HG03442 (cell line): ENCODE data around the gene TMEM190.

Experiments used
- ATAC-seq: cut with Tn5 transposase; IDR thresholded peaks from one replicate; pipeline ENCODE4 v1.9.1; 2021; ENCODE audit warnings: mild to moderate bottlenecking, moderate library complexity; ENCODE audit not compliant: unreplicated experiment

TMEM190 gene

DNA sequence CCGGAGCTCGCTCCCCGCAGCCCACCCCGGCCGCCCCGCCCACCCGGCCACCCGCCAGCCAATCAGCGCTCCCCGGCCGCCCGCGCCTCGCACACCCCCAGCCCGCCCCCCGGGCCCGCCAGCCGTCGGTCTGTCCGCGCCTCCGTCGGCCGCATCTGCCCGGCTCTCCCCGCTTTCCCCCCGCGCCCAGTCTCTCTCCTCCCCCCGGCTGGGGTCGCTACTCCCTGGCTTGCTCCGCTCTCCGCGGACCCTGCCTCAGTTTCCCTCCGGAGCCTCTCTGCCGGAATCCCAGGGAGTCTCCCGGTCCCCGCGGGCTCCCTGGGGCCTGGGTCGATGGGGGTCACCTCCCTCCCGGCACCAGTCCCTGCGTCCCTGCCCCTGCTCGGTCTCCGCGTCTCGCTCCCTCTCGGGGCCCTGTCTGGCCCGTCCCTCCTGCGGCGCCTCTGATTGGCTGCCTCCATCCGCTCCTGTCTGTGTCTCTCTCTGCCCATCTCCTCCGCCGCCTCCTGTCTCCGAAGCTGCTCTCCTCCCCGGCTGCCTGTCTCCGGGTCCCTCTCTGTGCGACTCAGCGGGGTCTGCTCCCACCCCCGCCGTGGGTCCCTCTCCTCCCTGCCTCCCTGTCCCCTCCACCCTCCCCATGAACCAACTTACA is 6.8 kb upstream of the TMEM190 start:
- no peak for ATAC-seq

DNA sequence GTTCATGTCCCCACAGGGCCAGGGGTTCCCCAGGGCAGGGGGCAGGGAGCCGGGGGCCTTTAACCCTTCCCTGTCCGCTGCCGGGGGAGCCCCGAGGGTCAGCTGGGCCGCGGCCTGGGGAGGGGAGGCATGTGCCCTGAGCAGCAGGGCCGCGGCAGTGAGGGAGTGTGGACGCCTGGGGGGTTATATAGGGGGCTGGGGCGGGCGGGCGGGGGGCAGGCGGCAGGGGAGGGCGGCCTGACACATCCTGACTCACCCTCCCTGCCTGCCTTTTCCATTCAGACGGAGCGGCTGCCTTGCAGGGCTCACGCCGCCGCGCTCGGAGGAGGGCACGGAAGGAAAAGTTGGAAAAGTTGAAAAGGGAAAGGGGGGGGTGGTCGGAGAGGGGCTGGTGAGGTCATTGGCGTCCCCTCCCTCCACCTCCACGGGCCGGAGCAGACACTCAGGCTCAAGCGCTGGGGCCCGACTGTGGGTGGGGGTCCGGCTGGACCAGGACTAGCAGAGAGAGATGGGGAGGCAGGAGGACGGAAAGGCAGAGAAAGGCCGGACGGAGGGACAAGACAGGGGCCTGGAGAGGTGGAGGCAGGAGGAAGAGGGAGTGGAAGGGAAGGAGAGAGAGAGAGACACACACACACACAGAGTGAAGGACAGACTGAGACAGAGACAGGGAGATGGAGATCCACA is 6.2 kb upstream of the TMEM190 start, which contains the start of gene IL11:
TSS of gene IL11 (minus strand) at position 159 of the 684 bp plus-strand sequence. CDS start at position 6, 153 bp downstream.
- no peak for ATAC-seq

DNA sequence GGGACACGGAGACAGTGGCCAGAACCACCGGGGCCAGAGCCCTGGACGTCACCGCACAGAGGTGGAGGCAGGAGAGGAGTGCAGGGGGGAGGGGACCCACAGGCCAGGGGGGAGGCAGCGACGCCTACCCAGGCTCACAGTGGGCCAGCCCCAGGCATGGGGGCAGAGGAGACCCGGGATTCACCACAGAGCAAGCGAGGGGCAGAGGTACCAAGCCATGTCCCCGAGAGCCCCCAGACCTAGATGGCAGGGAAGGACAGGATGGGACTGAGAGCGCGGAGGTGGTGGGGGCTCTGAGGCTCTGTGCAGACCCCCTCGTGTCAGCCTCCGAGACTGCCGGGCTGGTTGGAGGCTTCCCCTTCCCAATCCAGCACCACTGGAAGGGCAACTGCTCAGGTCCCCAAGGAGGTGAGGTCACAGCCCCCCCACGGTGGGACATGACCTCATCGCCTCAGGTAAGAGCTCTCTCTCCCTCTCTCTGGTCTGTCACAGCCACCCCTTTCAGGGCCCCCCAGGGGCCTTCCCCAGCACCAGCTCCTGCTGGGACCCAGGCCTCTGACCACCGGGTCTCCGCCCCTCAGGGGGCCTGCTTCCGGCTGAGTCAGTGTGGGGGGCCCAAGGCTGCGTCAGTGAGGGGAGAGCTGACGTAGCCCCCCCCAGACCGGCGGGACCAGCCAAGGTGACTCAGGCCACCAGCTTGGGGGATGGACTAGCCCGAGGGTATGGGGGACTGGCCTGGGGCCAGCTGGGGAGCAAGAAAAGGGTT is 4.1 kb upstream of the TMEM190 start:
- ATAC-seq = no peak

DNA sequence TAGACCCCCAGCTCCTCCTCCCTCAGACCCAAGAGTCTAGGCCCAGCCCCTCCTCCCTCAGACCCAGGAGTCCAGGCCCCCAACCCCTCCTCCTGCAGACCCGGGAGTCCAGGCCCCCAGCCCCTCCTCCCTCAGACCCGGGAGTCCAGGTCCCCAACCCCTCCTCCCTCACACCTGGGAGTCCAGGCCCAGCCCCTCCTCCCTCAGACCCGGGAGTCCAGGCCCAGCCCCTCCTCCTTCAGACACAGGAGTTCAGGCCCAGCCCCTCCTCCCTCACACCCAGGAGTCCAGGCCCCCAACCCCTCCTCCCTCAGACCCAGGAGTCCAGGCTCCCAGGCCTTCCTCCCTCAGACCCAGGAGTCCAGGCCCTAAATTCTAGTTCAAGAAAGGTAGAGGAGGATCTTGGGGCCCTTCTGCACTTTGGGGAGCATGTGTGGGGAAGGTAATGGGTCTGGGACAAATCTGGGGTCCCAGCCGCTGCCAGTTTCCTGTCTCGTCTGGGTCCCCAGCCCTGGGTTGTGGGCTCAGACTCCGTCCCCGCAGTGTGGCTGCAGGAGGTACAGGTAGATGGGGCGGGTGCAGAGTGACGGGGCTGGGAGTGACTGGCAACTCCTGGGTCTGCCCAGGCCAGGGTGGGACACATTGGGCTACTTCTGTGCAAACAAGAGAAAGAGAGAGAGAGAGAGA is 3.2 kb upstream of the TMEM190 start:
- ATAC-seq = no peak

DNA sequence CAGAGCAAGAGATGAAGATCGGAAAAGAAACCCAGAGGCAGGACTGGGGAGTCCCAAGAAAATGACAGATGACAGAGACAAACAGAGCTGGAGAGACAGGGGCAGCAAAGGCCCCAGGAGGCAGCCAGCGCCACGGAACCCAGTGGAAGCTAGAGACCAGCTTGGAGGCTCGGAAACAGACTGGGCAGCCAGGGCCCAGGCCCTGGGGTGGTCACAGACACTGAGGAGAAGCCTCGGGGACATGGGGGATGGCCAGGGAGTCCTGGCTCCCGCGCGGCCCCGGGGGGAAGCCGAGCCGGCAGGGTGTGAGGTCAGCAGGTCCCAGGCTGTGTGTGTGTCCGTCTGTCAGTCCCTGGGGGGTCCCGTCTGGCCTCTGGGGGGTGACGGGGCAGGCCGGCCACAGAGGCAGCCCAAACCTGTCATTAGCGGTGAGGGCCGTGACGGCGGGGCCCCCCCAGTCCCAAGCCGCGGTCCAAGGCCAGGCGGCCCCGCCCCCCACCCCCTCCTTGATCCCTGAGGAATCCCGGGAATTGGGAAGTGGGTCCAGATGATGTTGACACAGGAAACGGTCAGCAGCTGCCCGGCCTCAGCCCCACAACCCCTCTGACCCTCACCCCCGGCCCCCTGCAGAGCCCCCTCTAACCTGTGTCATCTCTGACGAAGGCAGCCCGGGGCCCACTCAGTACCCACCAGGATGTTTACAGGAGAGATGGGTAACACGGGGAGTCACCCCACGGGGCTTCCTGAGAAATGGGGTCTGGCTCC is 2.5 kb upstream of the TMEM190 start:
- no peak for ATAC-seq

DNA sequence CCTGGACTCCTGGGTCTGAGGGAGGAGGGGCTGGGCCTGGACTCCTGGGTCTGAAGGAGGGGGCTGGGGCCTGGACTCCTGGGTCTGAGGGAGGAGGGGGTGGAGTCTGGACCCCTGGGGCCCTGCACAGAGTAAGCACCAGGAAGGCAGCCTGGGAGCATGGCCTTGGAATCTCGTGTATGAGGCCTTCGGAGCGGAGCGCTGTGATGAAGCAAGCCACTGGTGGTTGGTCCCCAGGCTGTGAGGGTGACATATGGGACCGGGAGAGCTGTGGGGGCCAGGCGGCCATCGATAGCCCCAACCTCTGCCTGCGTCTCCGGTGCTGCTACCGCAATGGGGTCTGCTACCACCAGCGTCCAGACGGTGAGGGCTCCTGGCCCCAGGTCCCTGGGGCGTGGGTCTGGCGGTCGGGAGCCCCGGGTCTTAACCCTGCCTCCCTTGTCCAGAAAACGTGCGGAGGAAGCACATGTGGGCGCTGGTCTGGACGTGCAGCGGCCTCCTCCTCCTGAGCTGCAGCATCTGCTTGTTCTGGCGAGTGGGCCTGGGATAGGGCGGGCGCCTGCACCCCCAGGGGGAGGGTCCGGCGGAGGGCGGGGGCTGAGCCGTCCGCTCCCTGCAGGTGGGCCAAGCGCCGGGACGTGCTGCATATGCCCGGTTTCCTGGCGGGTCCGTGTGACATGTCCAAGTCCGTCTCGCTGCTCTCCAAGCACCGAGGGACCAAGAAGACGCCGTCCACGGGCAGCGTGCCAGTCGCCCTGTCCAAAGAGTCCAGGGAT is 918 bp downstream of the TMEM190 start:
- ATAC-seq = no peak

DNA sequence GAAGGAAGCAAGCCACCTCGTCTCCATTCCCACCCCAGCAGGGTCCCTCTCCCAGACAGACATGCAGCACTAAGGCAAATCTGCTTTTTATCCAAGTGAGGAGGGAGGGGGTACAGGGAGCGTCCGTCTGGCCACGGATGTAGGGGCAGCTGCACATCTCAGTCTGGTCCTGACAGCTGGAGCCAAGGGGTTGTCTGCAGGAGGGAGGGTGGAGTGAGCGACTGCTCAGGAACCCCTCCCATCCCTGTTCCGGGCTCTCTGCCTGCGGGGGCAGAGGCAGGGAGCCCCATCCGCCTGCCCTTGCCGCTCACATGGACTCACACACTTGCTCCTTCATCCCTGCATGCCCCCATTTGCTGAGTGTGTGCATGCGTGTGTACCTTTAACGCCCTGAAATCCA is 2.5 kb downstream of the TMEM190 start:
- no peak for ATAC-seq

DNA sequence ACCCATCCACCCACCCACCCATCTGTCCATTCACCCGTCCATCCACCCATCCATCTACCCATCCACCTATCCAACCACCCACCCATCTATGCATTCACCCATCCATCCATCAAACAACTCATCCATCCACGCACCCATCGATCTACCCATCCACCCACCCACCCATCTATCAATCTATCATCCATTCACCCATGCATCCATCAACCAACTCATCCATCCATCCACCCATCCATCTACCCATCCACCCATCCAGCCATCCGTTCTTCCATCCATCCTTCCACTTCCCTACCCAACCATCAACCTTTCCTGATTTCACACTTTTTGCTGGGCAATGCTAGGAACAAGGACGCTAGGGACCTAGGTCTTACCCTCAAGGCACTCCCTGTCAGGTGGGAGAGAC is 5.4 kb downstream of the TMEM190 start:
- no peak for ATAC-seq

DNA sequence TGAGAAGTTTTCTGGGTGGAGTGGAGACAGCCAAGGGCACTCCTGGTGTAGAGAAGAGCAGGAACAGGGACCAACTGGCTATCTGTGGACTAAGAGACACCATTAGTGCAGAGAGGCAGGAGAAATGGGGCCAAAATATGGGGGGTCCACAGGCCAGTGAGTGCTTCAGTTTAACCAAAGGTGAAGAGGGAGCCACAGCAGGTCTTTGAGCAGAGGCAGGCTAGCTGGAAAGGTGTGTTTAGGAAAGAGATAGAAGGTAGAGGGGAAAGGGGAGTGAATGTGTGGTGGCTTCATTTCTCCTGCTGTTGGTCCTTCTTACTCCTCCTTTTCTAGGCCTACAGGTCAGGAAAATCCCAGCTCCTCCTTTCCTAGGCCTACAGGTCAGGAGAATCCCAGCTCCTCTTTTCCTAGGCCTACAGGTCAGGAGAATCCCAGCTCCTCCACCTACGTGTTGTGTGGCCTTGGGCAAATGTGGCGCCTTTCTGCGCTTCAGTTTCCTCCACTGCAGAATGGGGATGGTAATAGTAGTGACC is 6.0 kb downstream of the TMEM190 start:
- ATAC-seq = no peak

DNA sequence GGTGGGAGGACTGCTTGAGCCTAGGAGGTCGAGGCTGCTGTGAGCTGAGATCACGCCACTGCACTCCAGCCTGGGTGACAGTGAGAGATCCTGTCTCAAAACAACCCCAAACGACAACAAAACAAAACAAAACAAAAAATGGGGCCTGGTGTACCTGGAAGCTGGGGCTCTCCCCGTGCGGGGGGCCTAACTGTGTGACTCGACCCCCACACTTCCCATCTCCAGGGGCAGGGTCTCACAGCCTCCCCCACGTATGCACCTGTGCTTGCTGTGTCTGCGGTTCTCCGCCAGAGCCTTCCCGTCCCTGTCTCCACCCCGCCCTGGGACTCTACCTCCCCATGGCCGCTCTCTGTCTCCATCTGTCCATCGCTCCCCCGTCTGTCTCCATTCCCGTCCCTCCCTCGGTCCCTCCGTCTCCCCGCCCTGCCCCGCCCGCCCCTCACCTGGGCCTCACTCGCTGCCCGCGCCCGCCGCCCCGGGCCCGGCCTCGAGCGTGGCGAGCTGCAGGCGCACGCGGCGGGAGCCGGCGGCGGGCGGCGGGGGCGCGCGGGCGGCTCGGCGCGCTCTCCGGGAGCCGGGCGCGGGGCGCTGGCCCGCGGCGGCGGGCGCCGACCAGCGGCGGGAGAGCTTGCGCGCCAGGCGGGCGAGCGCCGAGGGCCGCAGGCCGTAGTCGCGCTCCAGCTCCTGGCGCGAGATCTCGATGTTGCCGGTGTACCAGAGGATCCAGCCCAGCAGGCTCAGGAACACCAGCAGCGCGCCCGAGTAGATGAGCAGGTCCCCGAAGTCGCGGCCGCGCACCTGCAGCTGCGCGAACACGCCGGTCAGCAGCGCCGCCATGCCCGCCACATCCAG is 6.9 kb downstream of the TMEM190 start:
- no peak for ATAC-seq

DNA sequence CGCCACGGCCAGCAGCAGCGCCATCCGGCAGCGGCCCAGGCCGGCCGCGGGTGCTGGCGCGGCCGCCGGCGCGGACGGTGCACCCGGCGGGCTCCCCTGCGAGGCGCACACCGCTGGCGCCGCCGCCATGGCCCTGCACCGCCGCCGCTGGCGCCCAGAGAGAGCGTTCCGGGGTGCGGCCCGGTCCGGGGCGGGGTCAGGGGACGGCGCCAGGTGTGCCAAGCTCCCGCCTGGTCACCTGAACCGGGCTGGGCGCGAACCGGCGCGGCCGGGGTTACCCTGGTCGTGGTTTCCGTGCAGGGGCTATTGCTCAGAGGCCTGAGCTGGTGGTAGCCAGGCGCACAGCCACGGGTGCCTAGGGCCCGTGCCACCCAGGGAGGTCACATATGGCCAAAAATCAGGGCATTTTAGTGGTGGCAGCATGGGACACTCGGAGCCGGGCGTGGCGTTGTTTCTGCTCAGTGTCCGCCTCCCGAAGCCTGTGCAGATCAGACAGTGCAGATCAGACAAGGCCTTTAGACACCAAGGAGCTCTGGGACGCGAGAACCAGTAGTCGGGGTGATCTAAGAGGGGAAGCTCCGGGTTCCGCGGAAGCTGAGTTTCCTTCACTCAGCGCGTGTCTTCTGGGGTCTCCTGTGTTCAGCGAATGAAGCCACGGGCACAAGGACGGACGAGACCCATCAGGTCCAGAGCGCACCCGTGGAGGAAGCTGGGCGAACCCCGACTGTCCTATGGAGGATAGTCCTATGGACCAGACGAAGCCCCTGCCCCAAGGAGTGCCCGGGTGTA is 7.7 kb downstream of the TMEM190 start, which contains the start of gene TMEM238:
TSS of gene TMEM238 (minus strand) at position 162 of the 789 bp plus-strand sequence. CDS start at position 129, 33 bp downstream.
- no peak for ATAC-seq

DNA sequence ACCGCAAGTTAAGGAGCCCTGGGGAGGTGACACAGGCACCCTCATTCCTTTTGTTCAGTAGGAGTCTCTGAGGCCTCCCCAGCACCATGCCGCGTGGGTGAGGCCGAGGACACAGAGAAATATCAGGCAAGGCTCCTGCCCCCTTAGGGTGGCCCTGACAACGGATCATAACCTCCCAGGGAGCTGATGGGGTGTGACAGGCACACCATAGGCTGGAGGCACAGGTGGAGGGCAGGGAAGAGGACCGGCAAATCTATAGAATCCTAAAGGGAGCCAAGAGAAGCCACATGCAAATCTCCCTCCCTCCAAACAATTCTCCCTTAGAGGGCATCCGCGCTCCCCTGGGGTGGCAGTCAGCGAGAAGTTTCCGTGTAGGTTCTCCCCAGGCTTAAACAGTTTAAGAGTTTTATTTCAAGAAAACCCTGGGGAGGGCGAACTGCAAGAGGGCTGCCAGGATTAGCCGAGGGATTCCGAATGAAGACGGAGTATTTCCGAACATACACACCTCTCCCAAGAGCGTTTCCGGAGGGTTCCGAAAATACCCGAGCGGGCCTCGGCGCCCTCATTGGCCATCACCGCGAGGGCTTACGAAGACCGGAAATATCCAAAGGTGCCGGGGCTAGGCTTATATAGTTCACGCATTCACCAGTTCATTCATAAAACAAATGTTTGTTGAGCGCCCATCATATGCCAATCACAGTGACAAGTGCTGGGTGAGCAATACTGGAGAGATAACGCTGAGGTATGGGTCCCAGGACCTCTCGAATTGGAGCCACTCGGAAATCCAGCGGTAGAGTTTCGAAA is 8.5 kb downstream of the TMEM190 start:
- ATAC-seq = peak; percentile 48

DNA sequence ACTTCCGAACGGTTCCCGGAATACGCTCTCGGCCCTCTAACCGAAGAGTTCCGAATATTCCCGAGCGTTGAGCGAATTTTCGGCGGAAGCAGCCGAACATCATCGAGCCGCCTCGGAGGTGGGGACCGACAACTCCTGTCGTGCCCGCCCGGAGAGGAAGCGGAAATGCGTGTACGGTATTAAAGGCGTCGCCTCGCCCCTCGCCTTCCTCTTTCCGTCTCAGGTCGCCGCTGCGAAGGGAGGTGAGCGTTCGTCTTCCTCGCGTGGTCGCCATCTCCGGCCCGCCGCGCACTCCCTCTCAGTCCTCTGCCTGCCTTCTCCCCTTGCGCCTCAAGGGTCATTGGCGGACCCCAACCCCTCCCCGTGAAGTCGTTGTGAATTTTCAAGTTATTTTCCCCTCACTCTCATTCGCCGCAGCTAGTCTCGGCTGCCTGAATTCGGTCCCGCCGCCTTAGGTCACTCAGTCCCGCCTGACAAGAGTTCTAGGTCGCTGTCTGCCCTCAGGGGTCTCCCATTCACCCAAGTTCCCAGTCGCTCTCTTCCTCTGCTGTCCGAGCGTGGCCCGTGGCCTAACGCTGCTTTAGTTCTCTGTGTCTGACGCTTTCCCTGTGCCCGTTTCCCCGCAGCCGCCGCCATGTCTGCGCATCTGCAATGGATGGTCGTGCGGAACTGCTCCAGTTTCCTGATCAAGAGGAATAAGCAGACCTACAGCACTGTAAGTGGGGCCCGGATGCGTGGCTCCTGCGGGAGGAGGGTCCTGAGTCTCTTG is 9.3 kb downstream of the TMEM190 start, which contains the start of gene RPL28:
TSS of gene RPL28 (plus strand) at position 209 of the 769 bp plus-strand sequence. CDS start at position 635, 426 bp downstream.
- peak; percentile 64 for ATAC-seq

DNA sequence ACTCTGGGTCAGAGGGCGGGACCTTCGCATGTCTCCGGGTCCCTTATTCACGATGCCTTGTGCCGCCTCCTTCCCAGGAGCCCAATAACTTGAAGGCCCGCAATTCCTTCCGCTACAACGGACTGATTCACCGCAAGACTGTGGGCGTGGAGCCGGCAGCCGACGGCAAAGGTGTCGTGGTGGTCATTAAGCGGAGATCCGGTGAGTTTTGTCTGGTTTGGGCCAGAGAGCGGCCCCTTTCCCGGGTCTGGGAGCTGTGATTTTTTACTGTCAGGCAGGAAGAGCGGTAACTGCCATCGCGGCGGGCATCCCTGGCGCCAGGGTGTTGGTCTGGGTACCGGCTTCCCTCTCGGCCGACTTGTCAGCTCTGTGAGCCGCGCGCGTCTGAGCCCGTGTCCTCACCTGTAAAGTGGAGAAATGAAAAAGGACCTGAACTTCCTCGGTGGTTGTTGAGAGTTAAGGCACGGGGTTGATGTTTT is 9.9 kb downstream of the TMEM190 start:
- ATAC-seq = no peak

DNA sequence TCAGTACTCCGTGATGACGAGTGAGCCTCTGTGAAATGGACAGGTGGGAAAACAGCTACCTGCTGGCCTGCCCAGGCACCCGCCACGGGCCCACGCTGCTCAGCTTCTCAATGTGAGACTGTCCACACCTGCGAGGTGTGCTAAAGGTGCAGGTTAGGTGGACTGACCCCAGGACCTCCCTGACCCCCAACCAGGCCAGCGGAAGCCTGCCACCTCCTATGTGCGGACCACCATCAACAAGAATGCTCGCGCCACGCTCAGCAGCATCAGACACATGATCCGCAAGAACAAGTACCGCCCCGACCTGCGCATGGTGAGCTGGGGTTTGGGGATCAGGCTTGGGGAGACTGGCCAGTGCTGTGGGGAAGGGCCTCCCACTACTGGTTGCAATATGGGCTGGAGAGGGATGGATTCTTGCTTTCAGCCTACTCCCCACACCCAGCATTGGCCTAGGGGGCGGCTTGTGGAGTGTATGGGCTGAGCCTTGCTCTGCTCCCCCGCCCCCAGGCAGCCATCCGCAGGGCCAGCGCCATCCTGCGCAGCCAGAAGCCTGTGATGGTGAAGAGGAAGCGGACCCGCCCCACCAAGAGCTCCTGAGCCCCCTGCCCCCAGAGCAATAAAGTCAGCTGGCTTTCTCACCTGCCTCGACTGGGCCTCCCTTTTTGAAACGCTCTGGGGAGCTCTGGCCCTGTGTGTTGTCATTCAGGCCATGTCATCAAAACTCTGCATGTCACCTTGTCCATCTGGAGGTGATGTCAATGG is 11.3 kb downstream of the TMEM190 start:
- no peak for ATAC-seq
